Measurements from ENCODE around the gene LSM10. TPM values are rescaled to one million over a fixed set of nuclear protein-coding genes. Genes with fewer than 3 reads are reported as not detected.

Gene LSM10
- polyA plus RNA-seq, 1 experiment, result 86.5 TPM

DNA sequence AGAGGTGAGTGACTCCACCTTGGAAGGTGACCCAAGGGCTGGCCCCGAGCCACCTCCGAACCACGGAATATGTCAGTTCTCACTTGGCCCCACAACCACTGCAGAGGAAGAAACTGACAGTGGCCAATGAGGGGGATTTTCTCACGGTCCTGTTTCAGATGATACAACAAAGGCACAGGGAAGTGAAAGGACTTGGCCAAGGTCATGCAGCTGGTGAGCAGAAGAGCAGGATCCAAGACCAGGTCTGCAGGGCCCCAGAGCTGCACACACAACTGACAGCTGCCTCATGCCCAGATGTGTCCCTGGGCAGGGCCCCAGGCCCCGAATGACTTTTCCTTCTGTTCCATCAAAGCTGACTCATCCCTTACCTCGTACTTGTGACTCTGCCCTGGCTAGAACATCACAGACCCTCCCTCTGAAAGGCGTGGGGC is 48.5 kb downstream of the LSM10 start:
- no peak overlapping the region for H3K4me3 ChIP-seq (ENCODE audit: low read depth, low read length)
- ChIA-PET CTCF (interaction anchor here (1.1 to 5.2 kb wide), 4 partner anchors 11 to 200 kb away, joined by 3 to 50 read pairs (median 12); partner anchors contain the start of gene TRAPPC3), POLR2A (no interaction called here)
- peaks cover 27% of the 10 kb centered on the region for H3K36me3 ChIP-seq (ENCODE audit: control insufficient read depth, insufficient read depth, low read length)
- TF ChIP-seq, protein P1, sequence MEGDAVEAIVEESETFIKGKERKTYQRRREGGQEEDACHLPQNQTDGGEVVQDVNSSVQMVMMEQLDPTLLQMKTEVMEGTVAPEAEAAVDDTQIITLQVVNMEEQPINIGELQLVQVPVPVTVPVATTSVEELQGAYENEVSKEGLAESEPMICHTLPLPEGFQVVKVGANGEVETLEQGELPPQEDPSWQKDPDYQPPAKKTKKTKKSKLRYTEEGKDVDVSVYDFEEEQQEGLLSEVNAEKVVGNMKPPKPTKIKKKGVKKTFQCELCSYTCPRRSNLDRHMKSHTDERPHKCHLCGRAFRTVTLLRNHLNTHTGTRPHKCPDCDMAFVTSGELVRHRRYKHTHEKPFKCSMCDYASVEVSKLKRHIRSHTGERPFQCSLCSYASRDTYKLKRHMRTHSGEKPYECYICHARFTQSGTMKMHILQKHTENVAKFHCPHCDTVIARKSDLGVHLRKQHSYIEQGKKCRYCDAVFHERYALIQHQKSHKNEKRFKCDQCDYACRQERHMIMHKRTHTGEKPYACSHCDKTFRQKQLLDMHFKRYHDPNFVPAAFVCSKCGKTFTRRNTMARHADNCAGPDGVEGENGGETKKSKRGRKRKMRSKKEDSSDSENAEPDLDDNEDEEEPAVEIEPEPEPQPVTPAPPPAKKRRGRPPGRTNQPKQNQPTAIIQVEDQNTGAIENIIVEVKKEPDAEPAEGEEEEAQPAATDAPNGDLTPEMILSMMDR (IDR thresholded peaks at IDR 0.05; ENCODE audit: insufficient read depth, low read depth, low read length), result no peak
- no peak for DNase-seq (ENCODE audit: low read depth)
- H3K27me3 ChIP-seq (ENCODE audit: control insufficient read depth, insufficient read depth, low read length), result no peaks in the 10 kb centered on the region

DNA sequence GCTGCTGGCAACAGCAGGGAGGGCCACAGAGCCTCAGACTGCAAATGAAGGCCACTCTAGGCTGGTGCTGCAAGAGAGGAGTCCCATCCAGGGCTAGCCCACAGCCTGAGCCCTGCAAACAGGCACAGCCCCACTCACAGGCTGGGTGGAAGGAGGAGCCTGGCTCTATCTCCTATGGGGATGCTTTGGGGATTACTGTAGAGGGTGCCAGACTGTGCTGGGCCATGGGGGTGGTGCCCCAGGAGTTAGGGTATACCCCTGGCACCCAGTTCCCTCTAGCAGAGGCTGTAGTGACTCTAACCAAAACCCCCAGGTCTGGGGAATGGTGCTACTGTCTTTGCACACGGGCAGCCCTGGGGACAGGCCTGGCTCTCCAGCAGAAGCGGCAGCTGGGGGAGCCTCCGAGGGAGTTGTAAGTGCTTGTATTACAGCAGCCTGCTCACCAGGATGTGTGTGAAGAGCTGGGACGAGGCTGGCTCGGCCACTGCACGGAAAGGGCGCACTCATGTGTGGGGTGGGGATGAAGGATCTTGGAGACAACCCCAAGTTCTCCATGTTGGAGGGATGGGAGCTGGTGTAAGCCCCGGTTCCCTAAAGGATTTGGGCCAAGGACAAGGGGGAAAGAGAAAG is 50.9 kb downstream of the LSM10 start:
- Histone ChIP-seq H3K4me3 (ENCODE audit: low read depth, low read length) (no peak overlapping the region), H3K27me3 (ENCODE audit: control insufficient read depth, insufficient read depth, low read length) (no peaks in the 10 kb centered on the region), H3K36me3 (ENCODE audit: control insufficient read depth, insufficient read depth, low read length) (peaks cover 33% of the 10 kb centered on the region)
- POLR2A ChIA-PET, result no interaction called here
- CTCF ChIA-PET, result interaction anchor here (7.0 kb wide), 1 partner anchor 21 kb away, joined by 88 read pairs; no protein-coding TSS in a partner anchor
- DNase-seq (ENCODE audit: low read depth), result no peak
- TF ChIP-seq, protein P1 (IDR thresholded peaks at IDR 0.05; ENCODE audit: insufficient read depth, low read depth, low read length), result no peak

DNA sequence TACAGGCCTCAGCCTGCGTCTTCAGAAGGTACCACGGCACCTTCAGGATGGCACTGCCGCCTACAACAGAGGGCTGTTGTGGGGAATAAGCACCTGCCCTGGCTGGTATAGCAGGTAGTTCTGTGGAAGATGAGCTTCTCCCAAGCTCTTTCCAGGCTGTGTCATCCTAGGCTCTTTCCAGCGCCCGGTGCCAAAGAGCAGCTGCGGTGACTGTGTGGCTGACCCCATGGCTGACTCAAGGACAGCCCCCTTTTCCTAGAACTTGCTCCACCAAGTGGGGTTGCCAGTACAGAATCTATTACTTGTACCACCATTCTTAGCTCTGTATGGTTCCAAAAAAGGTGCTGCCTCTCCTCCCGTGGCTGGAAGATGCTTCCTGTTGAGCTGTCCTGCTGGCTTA is 52.4 kb downstream of the LSM10 start:
- DNase-seq (ENCODE audit: low read depth), result no peak
- Histone ChIP-seq H3K36me3 (ENCODE audit: control insufficient read depth, insufficient read depth, low read length) (peaks cover 40% of the 10 kb centered on the region), H3K4me3 (ENCODE audit: low read depth, low read length) (no peak overlapping the region), H3K27me3 (ENCODE audit: control insufficient read depth, insufficient read depth, low read length) (no peaks in the 10 kb centered on the region)
- TF ChIP-seq, protein P1 (IDR thresholded peaks at IDR 0.05; ENCODE audit: insufficient read depth, low read depth, low read length), result no peak
- ChIA-PET CTCF (interaction anchor here (0.6 to 7.0 kb wide), 7 partner anchors 11 to 75 kb away, joined by 3 to 88 read pairs (median 3); no protein-coding TSS in a partner anchor), POLR2A (no interaction called here)

DNA sequence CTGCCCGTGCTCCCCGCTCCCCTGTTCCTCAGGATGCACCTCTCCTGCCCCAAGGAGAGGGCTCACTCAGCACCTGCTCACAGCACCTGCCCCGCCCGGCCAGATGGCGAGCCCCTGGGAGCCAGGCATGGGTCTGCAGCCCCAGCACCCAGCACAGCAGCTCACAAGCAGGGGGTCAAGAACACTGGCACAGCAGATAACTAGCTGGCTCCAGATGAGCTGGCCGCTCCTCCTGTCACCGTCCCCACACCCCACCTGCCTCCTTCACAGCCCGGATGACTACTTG is 53.4 kb downstream of the LSM10 start:
- CTCF ChIA-PET, result interaction anchor here (1.8 to 7.0 kb wide), 2 partner anchors 24 to 76 kb away, joined by 4 to 88 read pairs; no protein-coding TSS in a partner anchor
- peaks cover 44% of the 10 kb centered on the region for H3K36me3 ChIP-seq (ENCODE audit: control insufficient read depth, insufficient read depth, low read length)
- no peak for DNase-seq (ENCODE audit: low read depth)
- H3K27me3 ChIP-seq (ENCODE audit: control insufficient read depth, insufficient read depth, low read length), result no peaks in the 10 kb centered on the region
- TF ChIP-seq, protein P1 (IDR thresholded peaks at IDR 0.05; ENCODE audit: insufficient read depth, low read depth, low read length), result no peak
- no peak overlapping the region for H3K4me3 ChIP-seq (ENCODE audit: low read depth, low read length)
- POLR2A ChIA-PET, result no interaction called here

DNA sequence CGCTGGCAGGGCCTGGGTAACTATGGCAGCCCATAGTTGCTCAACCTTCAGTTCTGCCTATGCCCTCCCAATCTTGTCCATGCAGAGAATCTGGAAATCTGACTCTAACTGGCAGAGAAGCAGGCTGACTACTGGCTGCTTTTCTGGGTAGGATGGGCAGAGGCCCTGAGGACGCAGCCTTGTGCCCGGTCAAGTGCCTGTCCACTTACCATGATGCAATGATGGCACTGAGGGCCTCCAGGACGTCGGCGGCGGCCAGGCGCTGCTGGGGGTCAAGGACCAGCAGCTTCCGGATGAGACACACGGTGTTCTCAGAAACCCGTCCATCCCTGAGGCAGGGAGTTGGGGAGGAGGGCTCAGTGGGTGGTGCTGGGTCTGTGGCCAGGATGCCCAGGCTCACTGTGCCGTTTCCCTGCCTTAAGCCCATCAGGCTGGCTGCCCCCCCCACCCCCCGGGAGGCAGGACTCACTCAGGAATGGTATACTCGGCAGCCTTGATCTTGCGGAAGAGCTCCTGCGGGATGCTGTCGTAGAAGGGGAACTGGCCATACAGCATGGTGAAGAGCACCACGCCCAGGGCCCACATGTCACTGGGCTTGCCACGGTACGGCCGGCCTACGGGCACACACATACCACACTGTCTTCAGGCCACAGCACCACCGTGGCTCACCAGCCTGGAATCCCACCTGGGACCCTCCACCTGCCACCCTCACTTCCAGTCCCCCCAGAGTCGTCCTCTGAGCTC is 53.9 kb downstream of the LSM10 start:
- no peak overlapping the region for H3K4me3 ChIP-seq (ENCODE audit: low read depth, low read length)
- POLR2A ChIA-PET, result no interaction called here
- H3K36me3 ChIP-seq (ENCODE audit: control insufficient read depth, insufficient read depth, low read length), result peaks cover 43% of the 10 kb centered on the region
- no peak for DNase-seq (ENCODE audit: low read depth)
- no peaks in the 10 kb centered on the region for H3K27me3 ChIP-seq (ENCODE audit: control insufficient read depth, insufficient read depth, low read length)
- CTCF ChIA-PET, result interaction anchor here (0.6 to 7.0 kb wide), 17 partner anchors 9 to 258 kb away, joined by 3 to 88 read pairs (median 13); partner anchors contain the start of gene EVA1B
- TF ChIP-seq, protein P1 (IDR thresholded peaks at IDR 0.05; ENCODE audit: insufficient read depth, low read depth, low read length), result no peak

All from BJ (cell line).